Measurements from ENCODE around the gene PPIG. TPM values are rescaled to one million over a fixed set of nuclear protein-coding genes. Genes with fewer than 3 reads are reported as not detected.
"Not testable (repeated sequence)": the region's sequence is repeated elsewhere in the genome, so short reads cannot be mapped to it uniquely, and the experiment has no call there.

PPIG gene
- total and polyA plus RNA-seq, 7 experiments from 2014 or later: 50.6 to 104 (median 73.7) TPM

- POLR2A ChIA-PET: interaction anchor here (0.7 kb wide), 1 partner anchor 50 kb away, joined by 3 read pairs; no protein-coding TSS in a partner anchor
- H3K27me3 ChIP-seq (ENCODE audit: control insufficient read depth in 2 of 2, insufficient read depth in 2 of 2, low read length in 2 of 2): no peaks in the 10 kb centered on the region
- ATAC-seq (no peak), DNase-seq (no peak)
- intact Hi-C loops (cut with micrococcal nuclease): no loop called here
- H3K4me1 ChIP-seq (ENCODE audit: control insufficient read depth in 2 of 2, insufficient read depth in 2 of 2, low read length in 2 of 2): peaks cover 3 to 6% of the 10 kb centered on the region in 2 donors
- no peak overlapping the region for H3K4me3 ChIP-seq (ENCODE audit: low read length)
- no peaks in the 10 kb centered on the region for H3K36me3 ChIP-seq (ENCODE audit: control insufficient read depth in 2 of 3, insufficient read depth in 3 of 3, low read length in 3 of 3)
- peaks cover 0 to 8% (median 7%) of the 10 kb centered on the region in 5 donors for H3K36me3 Mint-ChIP-seq
- no peak overlapping the region for H3K27ac ChIP-seq (ENCODE audit: low read depth, low read length)
- H3K27me3 Mint-ChIP-seq: no peaks in the 10 kb centered on the region
- no peaks in the 10 kb centered on the region for H3K9me3 Mint-ChIP-seq
- CTCF ChIA-PET: no interaction called here
- no peaks in the 10 kb centered on the region for H3K9me3 ChIP-seq (ENCODE audit: control insufficient read depth in 2 of 3, low read length in 3 of 3)
- peaks cover 2 to 68% (median 48%) of the 10 kb centered on the region in 7 donors for H3K4me1 Mint-ChIP-seq
- no peak overlapping the region for H3K4me3 Mint-ChIP-seq
- H3K27ac Mint-ChIP-seq: no peak overlapping the region
Observed at GRCh38 chr2:169598982-169599381, 14.8 kb downstream of the PPIG start.

- no peak overlapping the region for H3K4me3 ChIP-seq (ENCODE audit: low read length)
- Mint-ChIP-seq H3K4me3 (peak overlapping the region in 1 of 10 donors; percentile 18), H3K27ac (no peak overlapping the region), H3K27me3 (no peaks in the 10 kb centered on the region), H3K9me3 (no peaks in the 10 kb centered on the region), H3K4me1 (peaks cover 2 to 62% (median 48%) of the 10 kb centered on the region in 7 donors), H3K36me3 (peaks cover 0 to 13% (median 7%) of the 10 kb centered on the region in 5 donors)
- no peak for ATAC-seq
- intact Hi-C loops (cut with micrococcal nuclease): no loop called here
- no peaks in the 10 kb centered on the region for H3K9me3 ChIP-seq (ENCODE audit: control insufficient read depth in 2 of 3, low read length in 3 of 3)
- H3K27me3 ChIP-seq (ENCODE audit: control insufficient read depth in 2 of 2, insufficient read depth in 2 of 2, low read length in 2 of 2): no peaks in the 10 kb centered on the region
- ChIA-PET CTCF (no interaction called here), POLR2A (no interaction called here)
- H3K36me3 ChIP-seq (ENCODE audit: control insufficient read depth in 2 of 3, insufficient read depth in 3 of 3, low read length in 3 of 3): peaks cover 0 to 6% (median 0%) of the 10 kb centered on the region in 3 experiments
- peaks cover 3 to 6% of the 10 kb centered on the region in 2 donors for H3K4me1 ChIP-seq (ENCODE audit: control insufficient read depth in 2 of 2, insufficient read depth in 2 of 2, low read length in 2 of 2)
- H3K27ac ChIP-seq (ENCODE audit: low read depth, low read length): no peak overlapping the region
- no peak for DNase-seq
Observed at GRCh38 chr2:169599568-169599967, 15.4 kb downstream of the PPIG start.

- Mint-ChIP-seq H3K9me3 (no peaks in the 10 kb centered on the region), H3K36me3 (peaks cover 5 to 68% (median 46%) of the 10 kb centered on the region in 5 donors), H3K4me3 (no peak overlapping the region), H3K27me3 (no peaks in the 10 kb centered on the region), H3K4me1 (peaks cover 0 to 4% (median 0%) of the 10 kb centered on the region in 7 donors), H3K27ac (peak overlapping the region in 1 of 9 donors; percentile 43)
- Histone ChIP-seq H3K27ac (ENCODE audit: low read depth, low read length) (no peak overlapping the region), H3K36me3 (ENCODE audit: control insufficient read depth in 2 of 3, insufficient read depth in 3 of 3, low read length in 3 of 3) (peaks cover 19 to 82% (median 31%) of the 10 kb centered on the region in 3 experiments), H3K27me3 (ENCODE audit: control insufficient read depth in 2 of 2, insufficient read depth in 2 of 2, low read length in 2 of 2) (no peaks in the 10 kb centered on the region), H3K4me3 (ENCODE audit: low read length) (no peak overlapping the region), H3K4me1 (ENCODE audit: control insufficient read depth in 2 of 2, insufficient read depth in 2 of 2, low read length in 2 of 2) (no peaks in the 10 kb centered on the region), H3K9me3 (ENCODE audit: control insufficient read depth in 2 of 3, low read length in 3 of 3) (no peaks in the 10 kb centered on the region)
- ChIA-PET POLR2A (no interaction called here), CTCF (no interaction called here)
- intact Hi-C loops (cut with micrococcal nuclease): no loop called here
- ATAC-seq: no peak
- no peak for DNase-seq
Observed at GRCh38 chr2:169609264-169609663, 25.1 kb downstream of the PPIG start.

- Histone ChIP-seq H3K9me3 (ENCODE audit: control insufficient read depth in 2 of 3, low read length in 3 of 3) (no peaks in the 10 kb centered on the region), H3K27me3 (ENCODE audit: control insufficient read depth in 2 of 2, insufficient read depth in 2 of 2, low read length in 2 of 2) (no peaks in the 10 kb centered on the region), H3K27ac (ENCODE audit: low read depth, low read length) (no peak overlapping the region), H3K36me3 (ENCODE audit: control insufficient read depth in 2 of 3, insufficient read depth in 3 of 3, low read length in 3 of 3) (peaks cover 18 to 67% (median 33%) of the 10 kb centered on the region in 3 experiments), H3K4me3 (ENCODE audit: low read length) (no peak overlapping the region), H3K4me1 (ENCODE audit: control insufficient read depth in 2 of 2, insufficient read depth in 2 of 2, low read length in 2 of 2) (no peaks in the 10 kb centered on the region)
- CTCF ChIA-PET: interaction anchor here (0.6 kb wide), 1 partner anchor 145 kb away, joined by 3 read pairs; no protein-coding TSS in a partner anchor
- intact Hi-C loops (cut with micrococcal nuclease): no loop called here
- H3K27me3 Mint-ChIP-seq: no peaks in the 10 kb centered on the region
- ATAC-seq (no peak), DNase-seq (no peak)
- H3K36me3 Mint-ChIP-seq: peaks cover 29 to 92% (median 78%) of the 10 kb centered on the region in 5 donors
- no peak overlapping the region for H3K27ac Mint-ChIP-seq
- H3K9me3 Mint-ChIP-seq: peaks cover 0 to 14% (median 0%) of the 10 kb centered on the region in 11 donors
- H3K4me1 Mint-ChIP-seq: peaks cover 5 to 32% (median 23%) of the 10 kb centered on the region in 7 donors
- H3K4me3 Mint-ChIP-seq: no peak overlapping the region
- POLR2A ChIA-PET: no interaction called here
Observed at GRCh38 chr2:169613876-169614275, 29.7 kb downstream of the PPIG start.

GRCh38 chr2:169615982-169616381, 31.8 kb downstream of the PPIG start:
- POLR2A ChIA-PET; H3K9me3 ChIP-seq (ENCODE audit: control insufficient read depth in 2 of 3, low read length in 3 of 3); H3K4me3 Mint-ChIP-seq; DNase-seq; intact Hi-C loops (cut with micrococcal nuclease); H3K27me3 ChIP-seq (ENCODE audit: control insufficient read depth in 2 of 2, insufficient read depth in 2 of 2, low read length in 2 of 2); H3K27me3 Mint-ChIP-seq; H3K4me1 ChIP-seq (ENCODE audit: control insufficient read depth in 2 of 2, insufficient read depth in 2 of 2, low read length in 2 of 2); H3K4me3 ChIP-seq (ENCODE audit: low read length); CTCF ChIA-PET; H3K27ac ChIP-seq (ENCODE audit: low read depth, low read length); ATAC-seq: not testable (repeated sequence)
- H3K9me3 Mint-ChIP-seq: peaks cover 0 to 15% (median 0%) of the 10 kb centered on the region in 11 donors
- H3K36me3 ChIP-seq (ENCODE audit: control insufficient read depth in 2 of 3, insufficient read depth in 3 of 3, low read length in 3 of 3): peaks cover 18 to 56% (median 26%) of the 10 kb centered on the region in 3 experiments
- peaks cover 28 to 89% (median 74%) of the 10 kb centered on the region in 5 donors for H3K36me3 Mint-ChIP-seq
- peaks cover 9 to 43% (median 37%) of the 10 kb centered on the region in 7 donors for H3K4me1 Mint-ChIP-seq
- peak overlapping the region in 1 of 9 donors; percentile 10 for H3K27ac Mint-ChIP-seq

- intact Hi-C loops (cut with micrococcal nuclease): no loop called here
- Histone ChIP-seq H3K27me3 (ENCODE audit: control insufficient read depth in 2 of 2, insufficient read depth in 2 of 2, low read length in 2 of 2) (no peaks in the 10 kb centered on the region), H3K9me3 (ENCODE audit: control insufficient read depth in 2 of 3, low read length in 3 of 3) (no peaks in the 10 kb centered on the region), H3K36me3 (ENCODE audit: control insufficient read depth in 2 of 3, insufficient read depth in 3 of 3, low read length in 3 of 3) (peaks cover 14 to 43% (median 15%) of the 10 kb centered on the region in 3 experiments), H3K4me1 (ENCODE audit: control insufficient read depth in 2 of 2, insufficient read depth in 2 of 2, low read length in 2 of 2) (no peaks in the 10 kb centered on the region), H3K27ac (ENCODE audit: low read depth, low read length) (no peak overlapping the region), H3K4me3 (ENCODE audit: low read length) (no peak overlapping the region)
- Mint-ChIP-seq H3K36me3 (peaks cover 41 to 68% (median 60%) of the 10 kb centered on the region in 5 donors), H3K9me3 (peaks cover 0 to 15% (median 0%) of the 10 kb centered on the region in 11 donors), H3K4me1 (peaks cover 11 to 48% (median 43%) of the 10 kb centered on the region in 7 donors), H3K27me3 (no peaks in the 10 kb centered on the region), H3K4me3 (no peak overlapping the region), H3K27ac (peak overlapping the region in 1 of 9 donors; percentile 4)
- ATAC-seq (no peak), DNase-seq (no peak)
- ChIA-PET POLR2A (no interaction called here), CTCF (interaction anchor here (0.6 kb wide), 1 partner anchor 257 kb away, joined by 3 read pairs; no protein-coding TSS in a partner anchor)
Observed at GRCh38 chr2:169619946-169620345, 35.8 kb downstream of the PPIG start.

GRCh38 chr2:169620509-169620908, 36.4 kb downstream of the PPIG start:
- H3K27ac Mint-ChIP-seq: peak overlapping the region in 1 of 9 donors; percentile 3
- intact Hi-C loops (cut with micrococcal nuclease): no loop called here
- ATAC-seq (no peak), DNase-seq (no peak)
- POLR2A ChIA-PET: no interaction called here
- H3K4me3 ChIP-seq (ENCODE audit: low read length): no peak overlapping the region
- no peak overlapping the region for H3K4me3 Mint-ChIP-seq
- H3K27me3 ChIP-seq (ENCODE audit: control insufficient read depth in 2 of 2, insufficient read depth in 2 of 2, low read length in 2 of 2): no peaks in the 10 kb centered on the region
- H3K27ac ChIP-seq (ENCODE audit: low read depth, low read length): no peak overlapping the region
- peaks cover 36 to 66% (median 54%) of the 10 kb centered on the region in 5 donors for H3K36me3 Mint-ChIP-seq
- H3K4me1 Mint-ChIP-seq: peaks cover 11 to 50% (median 43%) of the 10 kb centered on the region in 7 donors
- peaks cover 0 to 12% (median 0%) of the 10 kb centered on the region in 11 donors for H3K9me3 Mint-ChIP-seq
- H3K27me3 Mint-ChIP-seq: no peaks in the 10 kb centered on the region
- H3K4me1 ChIP-seq (ENCODE audit: control insufficient read depth in 2 of 2, insufficient read depth in 2 of 2, low read length in 2 of 2): no peaks in the 10 kb centered on the region
- CTCF ChIA-PET: interaction anchor here (0.6 kb wide), 1 partner anchor 257 kb away, joined by 3 read pairs; no protein-coding TSS in a partner anchor
- H3K9me3 ChIP-seq (ENCODE audit: control insufficient read depth in 2 of 3, low read length in 3 of 3): no peaks in the 10 kb centered on the region
- H3K36me3 ChIP-seq (ENCODE audit: control insufficient read depth in 2 of 3, insufficient read depth in 3 of 3, low read length in 3 of 3): peaks cover 10 to 37% (median 15%) of the 10 kb centered on the region in 3 experiments

Measured in naive thymus-derived CD4-positive, alpha-beta T cell (primary cell).